DMS53 (cell line): Measurements from ENCODE around the gene BOC.
"Not testable (repeated sequence)": the region's sequence is repeated elsewhere in the genome, so short reads cannot be mapped to it uniquely, and the experiment has no call there.

Source experiments
- DNase-seq: peaks from one replicate; lab custom pipeline; 2025; lab: John Stamatoyannopoulos, UW

Gene BOC, protein sequence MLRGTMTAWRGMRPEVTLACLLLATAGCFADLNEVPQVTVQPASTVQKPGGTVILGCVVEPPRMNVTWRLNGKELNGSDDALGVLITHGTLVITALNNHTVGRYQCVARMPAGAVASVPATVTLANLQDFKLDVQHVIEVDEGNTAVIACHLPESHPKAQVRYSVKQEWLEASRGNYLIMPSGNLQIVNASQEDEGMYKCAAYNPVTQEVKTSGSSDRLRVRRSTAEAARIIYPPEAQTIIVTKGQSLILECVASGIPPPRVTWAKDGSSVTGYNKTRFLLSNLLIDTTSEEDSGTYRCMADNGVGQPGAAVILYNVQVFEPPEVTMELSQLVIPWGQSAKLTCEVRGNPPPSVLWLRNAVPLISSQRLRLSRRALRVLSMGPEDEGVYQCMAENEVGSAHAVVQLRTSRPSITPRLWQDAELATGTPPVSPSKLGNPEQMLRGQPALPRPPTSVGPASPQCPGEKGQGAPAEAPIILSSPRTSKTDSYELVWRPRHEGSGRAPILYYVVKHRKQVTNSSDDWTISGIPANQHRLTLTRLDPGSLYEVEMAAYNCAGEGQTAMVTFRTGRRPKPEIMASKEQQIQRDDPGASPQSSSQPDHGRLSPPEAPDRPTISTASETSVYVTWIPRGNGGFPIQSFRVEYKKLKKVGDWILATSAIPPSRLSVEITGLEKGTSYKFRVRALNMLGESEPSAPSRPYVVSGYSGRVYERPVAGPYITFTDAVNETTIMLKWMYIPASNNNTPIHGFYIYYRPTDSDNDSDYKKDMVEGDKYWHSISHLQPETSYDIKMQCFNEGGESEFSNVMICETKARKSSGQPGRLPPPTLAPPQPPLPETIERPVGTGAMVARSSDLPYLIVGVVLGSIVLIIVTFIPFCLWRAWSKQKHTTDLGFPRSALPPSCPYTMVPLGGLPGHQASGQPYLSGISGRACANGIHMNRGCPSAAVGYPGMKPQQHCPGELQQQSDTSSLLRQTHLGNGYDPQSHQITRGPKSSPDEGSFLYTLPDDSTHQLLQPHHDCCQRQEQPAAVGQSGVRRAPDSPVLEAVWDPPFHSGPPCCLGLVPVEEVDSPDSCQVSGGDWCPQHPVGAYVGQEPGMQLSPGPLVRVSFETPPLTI

DNA sequence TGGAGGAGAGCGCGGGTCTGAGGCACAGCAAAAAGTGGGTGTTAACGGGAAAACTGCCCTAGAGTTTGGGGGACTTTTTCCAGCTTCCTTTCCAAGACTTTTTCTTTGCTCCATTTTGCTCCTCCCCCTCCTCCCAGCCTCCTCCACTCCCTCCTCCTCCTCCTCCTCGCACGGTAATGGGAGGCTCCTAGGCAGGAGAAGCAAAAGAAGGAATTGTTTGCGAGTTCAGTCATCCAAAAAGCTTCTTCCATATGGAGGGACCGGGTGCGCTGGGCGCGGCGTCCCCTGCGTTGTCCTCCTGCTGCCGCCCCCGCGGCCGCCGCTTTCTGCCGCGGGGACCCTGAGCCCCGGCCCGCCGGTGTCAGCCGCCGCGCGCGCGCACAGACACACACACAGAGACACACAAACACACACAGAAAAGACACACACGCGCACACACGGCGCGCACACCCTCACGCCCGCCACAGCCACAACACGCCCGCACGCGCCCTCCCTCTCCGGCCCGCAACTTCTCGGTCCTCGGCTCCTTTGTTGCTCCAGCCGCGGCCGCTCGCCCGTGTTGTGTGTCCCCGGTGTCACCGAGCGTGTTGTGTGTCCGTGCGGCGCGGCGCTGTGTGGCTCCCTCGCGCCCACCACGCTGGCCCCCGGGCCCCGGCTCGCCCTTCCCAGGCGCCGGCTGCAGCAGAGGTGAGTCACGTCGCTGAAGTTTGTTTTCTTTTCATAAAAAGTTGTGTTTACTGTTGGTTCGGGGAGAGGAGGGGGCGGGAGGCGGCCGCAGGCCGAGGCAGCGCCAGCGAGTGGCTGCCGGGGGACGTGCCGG lies at the start of gene BOC:
Gene BOC, plus strand, starts transcription at position 228 of the 820 bp plus-strand sequence. CDS start 38,246 bp downstream, outside the sequence.
- peak; percentile 68 for DNase-seq

- no peak for DNase-seq
These were observed 49.7 kb upstream of the BOC start for GRCh38 chr3:113161661-113162060.

DNA sequence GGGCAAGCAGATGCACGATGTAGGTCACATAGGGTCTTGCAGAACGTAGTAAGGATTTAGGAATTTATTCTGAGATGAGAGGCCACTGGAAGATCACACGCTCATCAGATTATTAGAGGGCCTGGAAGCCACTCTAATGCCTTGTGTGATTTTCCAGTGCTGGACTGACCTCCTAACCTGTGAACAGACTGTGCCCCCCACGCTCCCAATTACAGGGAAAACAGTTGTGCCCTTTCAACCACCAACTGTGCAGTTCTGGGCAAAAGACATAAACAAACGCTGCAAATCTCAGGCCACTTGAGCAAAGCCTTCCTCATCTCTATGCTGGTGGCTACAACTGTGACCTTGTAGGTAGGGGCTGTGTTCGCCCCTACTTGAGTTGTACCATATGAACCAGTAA lies 48.2 kb upstream of the BOC start:
- no peak for DNase-seq

DNA sequence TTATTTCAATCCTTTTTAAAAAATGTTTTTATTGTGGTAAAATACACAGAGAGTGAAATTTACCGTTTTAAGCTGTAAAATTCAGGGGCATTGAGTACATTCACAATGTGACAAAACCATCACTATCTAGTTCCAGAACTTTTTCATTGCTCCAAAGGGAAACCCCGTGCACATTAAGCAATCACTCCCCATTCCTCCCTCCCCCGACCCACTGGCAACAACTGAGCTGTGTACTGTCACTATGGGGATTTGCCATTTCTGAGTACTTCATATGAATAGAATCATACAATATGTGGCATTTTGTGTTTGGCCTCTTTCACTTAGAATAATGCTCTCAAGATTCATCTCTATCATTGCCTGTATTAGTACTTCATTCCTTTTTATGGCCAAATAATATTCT lies 45.5 kb upstream of the BOC start:
- DNase-seq, result no peak

- DNase-seq, result no peak
These were observed 45.0 kb upstream of the BOC start for GRCh38 chr3:113166357-113166718.

GRCh38 chr3:113166719-113167492 lies 44.5 kb upstream of the BOC start:
- no peak for DNase-seq

DNA sequence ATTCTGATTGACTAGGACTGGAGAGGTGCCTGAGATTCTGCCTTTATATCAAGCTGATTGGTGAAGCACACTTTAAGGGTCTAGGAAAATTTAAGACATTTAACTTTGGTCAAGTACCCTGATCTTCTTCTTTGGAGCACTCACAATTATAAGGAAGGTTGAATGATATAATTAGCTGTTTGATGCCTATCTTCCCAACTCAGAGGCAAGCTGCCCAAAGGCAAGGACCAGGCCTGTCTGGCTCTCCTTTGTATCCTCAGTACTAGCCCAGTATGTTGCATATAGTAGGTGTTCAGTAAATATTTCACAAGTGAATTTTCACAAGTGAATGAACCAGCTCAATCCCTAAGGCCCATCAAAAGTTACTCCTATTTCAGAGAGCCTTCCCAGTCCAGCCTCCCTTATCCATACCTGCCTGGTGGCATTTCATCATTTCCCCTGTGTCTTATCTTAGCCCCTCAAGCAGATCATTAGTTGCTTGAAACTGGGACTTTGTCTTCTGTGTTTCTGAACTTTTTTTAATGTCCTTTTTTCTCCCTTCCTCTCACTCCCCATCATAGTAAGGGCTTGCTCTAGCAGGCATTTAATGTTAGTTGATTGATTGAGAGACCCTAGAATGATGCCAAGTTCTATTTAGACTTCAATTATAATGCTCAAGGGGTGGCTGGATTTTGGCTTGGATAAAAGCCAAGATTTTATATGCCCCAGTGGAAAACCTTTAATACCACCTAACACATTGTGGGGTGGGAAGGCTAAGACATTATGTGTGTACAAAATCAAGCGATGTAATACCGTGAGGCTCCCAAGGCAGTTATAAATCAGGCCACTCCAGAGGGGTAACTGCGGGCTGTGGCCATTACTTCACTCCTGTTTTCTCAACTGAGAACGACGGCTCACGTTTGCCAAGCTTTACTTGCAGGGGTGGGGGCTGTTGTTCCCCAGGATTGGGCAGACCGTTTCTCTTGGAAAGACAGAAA lies 43.2 kb upstream of the BOC start:
- no peak for DNase-seq

DNA sequence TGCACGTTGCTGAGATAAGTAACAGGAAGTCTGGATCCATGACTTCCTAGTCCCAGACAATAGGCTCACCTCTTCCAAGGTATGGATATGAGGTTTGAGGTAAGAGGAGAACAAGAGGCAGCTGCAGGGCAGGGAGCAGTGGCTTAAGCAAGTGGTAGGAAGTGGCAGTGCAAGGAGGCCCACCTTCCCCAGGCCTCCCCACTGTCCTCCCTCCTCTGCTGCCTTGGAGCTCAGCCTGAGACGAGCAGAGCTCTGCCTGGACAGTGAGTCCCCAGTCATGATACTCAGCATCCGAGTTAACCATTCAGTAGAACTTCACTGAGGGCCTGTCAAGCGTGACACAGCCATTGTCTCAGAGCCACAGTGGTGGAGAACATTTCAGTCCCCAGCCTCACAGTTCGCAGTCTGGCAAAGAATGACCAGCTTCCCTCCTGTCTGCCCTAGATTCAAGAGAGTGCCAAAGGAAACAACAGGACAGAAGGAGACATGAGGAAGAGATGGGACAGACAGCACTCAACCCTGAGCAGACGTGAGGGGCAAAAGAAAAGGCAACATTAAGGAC lies 41.4 kb upstream of the BOC start:
- no peak for DNase-seq

GRCh38 chr3:113170771-113171170 lies 40.6 kb upstream of the BOC start:
- no peak for DNase-seq

- DNase-seq, result not testable (repeated sequence)
These were observed 39.6 kb upstream of the BOC start for GRCh38 chr3:113171675-113172300.

DNA sequence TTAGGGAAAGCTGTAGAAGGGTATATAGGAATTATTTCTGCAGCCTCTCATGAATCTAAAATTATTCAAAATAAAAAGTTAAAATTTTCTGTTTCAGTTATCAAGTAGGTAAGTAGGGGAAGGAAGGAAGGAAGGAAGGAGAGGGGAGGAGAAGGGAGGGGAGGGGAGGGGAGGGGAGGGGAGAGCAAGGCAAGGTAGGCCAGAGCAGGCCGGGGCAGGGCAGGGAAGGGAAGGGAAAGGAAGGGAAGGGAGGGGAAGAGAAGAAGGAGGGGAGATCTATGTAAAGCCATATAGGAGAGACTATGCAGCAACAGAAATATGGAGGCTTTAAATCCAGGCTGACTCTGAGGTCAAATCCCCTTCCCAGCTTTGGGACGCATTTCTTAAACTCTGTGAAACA lies 38.3 kb upstream of the BOC start:
- no peak for DNase-seq

DNA sequence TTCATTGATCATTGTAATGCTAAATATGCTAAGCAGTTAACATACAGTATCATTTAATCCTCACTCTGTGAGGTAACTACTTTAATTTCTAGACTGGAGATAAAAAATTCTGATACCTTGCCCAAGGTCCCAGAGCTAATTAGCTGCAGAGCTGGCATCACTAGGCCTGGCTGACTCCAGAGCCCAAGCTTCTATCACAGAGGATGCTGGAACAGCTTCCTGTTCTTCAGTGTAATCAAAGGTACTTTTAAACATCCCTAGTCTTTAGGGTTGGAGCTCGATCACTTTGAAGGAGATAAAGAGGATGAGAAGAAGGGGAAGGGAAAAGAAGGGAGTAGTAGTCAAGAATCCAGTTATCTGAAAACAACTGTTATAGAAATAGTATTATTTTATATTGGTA lies 37.1 kb upstream of the BOC start:
- DNase-seq, result no peak

DNA sequence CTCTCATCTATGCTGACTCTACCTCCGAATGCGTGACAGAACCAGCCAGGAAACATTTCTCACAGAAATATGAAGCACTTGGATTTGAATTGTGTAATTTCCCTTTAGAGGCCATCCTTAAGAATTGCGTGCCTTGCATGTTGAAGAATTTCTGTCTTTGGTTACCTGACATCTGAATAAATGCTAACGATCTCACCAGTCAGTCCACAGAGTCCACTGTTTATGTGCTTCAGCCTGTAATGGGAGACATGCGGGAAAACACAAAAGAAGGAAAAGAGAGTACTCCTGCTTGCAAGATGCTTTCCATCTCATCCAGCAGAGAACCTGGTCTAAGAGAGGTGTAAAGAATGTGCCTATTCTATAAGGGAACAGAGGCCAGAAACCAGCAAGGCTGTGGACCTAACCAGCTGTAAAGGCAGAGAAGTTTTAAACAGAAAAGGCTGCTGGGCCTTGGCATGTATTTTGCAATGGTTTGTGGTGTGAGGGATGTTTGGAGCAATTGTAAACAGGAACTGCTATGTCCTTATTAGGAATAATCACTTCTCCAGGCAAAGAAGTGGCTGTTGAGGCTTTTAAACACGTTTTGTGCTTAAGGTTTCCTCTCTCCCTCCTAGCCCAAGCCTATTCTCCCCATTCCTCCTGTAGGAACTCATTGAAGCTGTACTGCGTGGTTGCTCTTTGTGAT lies 36.4 kb upstream of the BOC start:
- no peak for DNase-seq

DNA sequence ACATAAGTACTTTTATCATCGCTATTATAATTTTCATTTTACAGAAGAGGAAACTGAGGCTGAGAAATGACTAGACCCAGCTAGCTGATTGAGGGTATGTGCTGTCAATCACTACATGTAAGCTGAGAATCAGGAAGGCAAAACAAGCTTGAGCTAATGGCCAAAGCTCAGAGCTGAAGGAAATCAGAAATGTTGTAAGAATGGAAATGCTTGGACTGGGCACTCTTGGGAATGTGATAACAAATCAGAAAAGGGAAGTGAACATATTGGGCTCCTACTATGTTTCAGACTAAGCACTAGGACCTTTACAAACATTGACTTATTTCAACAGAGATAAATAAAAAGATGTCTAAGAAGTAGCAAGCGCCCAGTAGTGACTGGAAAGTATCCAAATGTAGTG lies 33.8 kb upstream of the BOC start:
- no peak for DNase-seq

DNA sequence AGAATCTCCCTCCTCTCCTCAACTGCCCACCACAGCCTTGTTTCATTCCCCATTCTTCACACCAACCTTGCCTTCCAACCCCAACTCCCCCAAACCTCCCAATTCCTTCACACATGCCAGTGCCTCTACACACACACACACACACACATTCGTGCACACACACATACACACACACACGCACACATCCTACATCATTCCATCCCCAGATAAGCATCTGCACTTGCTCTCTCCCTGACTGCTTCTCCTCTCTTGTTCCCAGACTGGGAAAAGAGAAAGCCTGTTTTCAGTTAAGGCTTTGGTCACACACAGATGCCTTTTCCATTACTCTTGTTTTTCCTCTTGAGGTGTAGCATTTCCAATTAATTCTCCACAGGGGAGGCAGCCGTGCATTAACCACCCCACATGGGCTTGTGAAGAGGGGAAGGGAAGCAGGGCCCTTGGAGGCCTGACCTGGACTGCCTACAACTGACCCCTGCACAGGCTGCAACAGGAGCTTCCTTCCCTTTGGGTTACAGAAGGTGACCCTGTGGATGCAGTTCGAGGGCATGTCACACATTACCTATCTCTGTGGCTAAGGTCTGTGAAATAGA lies 32.0 kb upstream of the BOC start:
- no peak for DNase-seq

- DNase-seq, result no peak
These were observed 27.4 kb upstream of the BOC start for GRCh38 chr3:113183748-113184661.
